Heart left ventricle (tissue), 13 donors: ENCODE measurements around the gene FLT3LG.

ENCODE experiments used
- CTCF ChIP-seq, 12 donors: fragments of 200-600 bp; sonication (generic) in 4 of 12; IDR thresholded peaks; one replicate each; pipeline versions ENCODE4 v1.5.0 to v1.8.0; 2018 to 2022; ENCODE audit warnings: antibody characterized with exemption in 12 of 12, mild to moderate bottlenecking in 5 of 12
- POLR2A ChIP-seq, 2 donors: fragments of 450-650 bp; IDR thresholded peaks; one replicate each; pipeline ENCODE4 v1.6.1; 2017; ENCODE audit warnings: antibody characterized with exemption in 2 of 2, mild to moderate bottlenecking in 2 of 2, moderate library complexity in 2 of 2
- donor health status: ischemic (EF 13 %, LVEDD 7.1; RV severe dilation, severe dysfunction).
- donor health status: DM: no; HTN: yes; CAD: no.
- donor health status: DM: no; HTN: no; CAD: no.
- donor health status: ischemic (EF 25% LVEDD 6.9; RV normal size, moderate dysfunction).
- donor health status: ischemic (EF 25% LVEDD 5.7; RV mildly dilated, moderate dysfunction).
- donor health status: ischemic (EF 35%, LVEDD 5.7; RV mildly dilated, moderate dysfunction).
- donor health status: nonischemic (EF 11% LVEDD 7.7; RV severe dilation, severe dysfunction).
- donor health status: DM: yes; HTN: yes; CAD: no.
- donor health status: PGD.
- donor health status: ischemic (EF 29% LVEDD 5.4; RV normal size, mild dysfunction).
- donor health status: nonischemic (EF 23%, LVEDD 6.1; RV moderate dilation, normal function).

DNA sequence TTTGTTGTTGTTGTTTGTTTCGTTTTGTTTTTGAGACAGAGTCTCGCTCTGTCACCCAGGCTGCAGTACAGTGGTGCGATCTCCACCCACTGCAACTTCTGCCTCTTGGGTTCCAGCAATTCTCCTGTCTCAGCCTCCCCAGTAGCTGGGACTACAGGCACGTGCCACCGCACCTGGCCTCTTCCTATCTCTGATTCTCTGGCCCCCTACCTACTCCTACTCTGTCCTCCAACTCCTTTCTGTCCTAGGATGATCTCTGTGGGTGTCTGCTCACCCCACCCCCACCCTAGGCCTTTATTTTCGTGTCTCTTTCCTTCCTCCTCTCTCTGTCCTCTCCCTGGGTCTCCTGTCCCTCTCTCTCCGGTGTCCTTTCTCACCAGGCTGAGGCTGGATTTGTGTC lies 23.6 kb upstream of the FLT3LG start:
- TF ChIP-seq CTCF (IDR thresholded peaks at IDR 0.05) (no peak), POLR2A (IDR thresholded peaks at IDR 0.05) (no peak)
